ENCODE results near the gene NDUFAF8. TPM values are rescaled to one million over a fixed set of nuclear protein-coding genes. Genes with fewer than 3 reads are reported as not detected.

The NDUFAF8 gene
- total RNA-seq, 1 experiment from 2014 or later: 102 TPM

DNA sequence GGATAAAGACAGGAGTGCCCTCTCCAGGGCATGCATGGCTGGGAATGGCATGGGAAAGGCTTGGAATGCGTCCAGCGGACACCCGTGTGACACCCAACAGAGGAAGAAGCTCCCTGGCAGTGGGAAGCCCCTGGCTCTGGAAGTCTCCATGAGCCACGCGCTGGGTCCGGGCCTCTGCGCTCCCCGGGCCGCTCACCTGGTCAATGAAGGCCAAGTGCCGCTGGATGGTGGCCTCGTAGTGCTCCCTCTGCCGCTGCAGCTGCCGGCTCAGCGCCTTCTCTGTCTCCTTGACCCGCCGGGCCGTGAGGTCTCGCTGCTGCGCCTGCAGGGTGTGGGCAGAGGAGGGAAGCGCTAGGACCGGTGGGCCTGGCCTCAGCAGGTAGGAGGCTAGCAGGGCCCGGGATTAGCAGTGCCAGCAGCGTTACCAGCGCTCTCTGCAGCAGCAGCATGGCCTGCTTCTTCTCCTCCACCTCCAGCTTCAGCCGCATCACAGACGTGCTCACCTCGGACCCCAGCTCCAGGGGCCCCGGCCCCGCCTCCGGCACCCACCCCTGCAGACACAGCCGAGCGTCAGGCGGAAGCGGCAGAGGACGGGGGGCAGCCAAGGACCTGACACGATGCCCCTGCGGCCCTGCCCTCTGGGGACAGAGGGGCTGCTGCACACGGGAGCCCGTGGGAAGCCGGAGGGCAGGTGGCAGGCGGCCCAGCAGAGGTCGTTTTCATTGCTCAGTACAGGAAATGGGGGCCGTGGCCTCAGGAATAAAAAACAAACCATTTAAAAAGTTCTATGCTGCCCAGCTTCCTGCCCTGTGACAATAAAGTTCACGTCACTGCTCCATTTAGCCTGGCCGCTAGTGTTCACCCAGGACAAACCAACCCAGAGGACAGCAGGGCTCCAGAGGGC, 42.4 kb upstream of the NDUFAF8 start:
- Histone ChIP-seq H3K9me3 (ENCODE audit: control insufficient read depth in 1 of 2, insufficient read depth in 1 of 2, low read depth in 1 of 2, low read length in 2 of 2) (no peaks in the 10 kb centered on the region), H3K4me1 (ENCODE audit: control insufficient read depth in 1 of 2, insufficient read depth in 2 of 2, low read length in 2 of 2) (peaks cover 0 to 8% of the 10 kb centered on the region in 2 experiments; a peak in 1 of 4 replicates), H4K20me1 (ENCODE audit: insufficient read depth) (no peaks in the 10 kb centered on the region), H3K36me3 (ENCODE audit: control insufficient read depth in 1 of 2, insufficient read depth in 2 of 2, low read length in 2 of 2) (peaks cover 3 to 5% of the 10 kb centered on the region in 2 experiments), H3K9ac (ENCODE audit: low read length) (no peak overlapping the region), H3K27ac (ENCODE audit: low read depth, low read length) (no peak overlapping the region), H3K27me3 (ENCODE audit: insufficient read depth, low read length) (no peaks in the 10 kb centered on the region), H3K9me2 (ENCODE audit: insufficient read depth) (no peaks in the 10 kb centered on the region), H2AFZ (ENCODE audit: low read depth, low read length, poor library complexity, severe bottlenecking) (no peak overlapping the region), H3K4me3 (replicated peaks in 1 of 2; ENCODE audit: low read depth in 1 of 2, low read length in 2 of 2) (no peak overlapping the region), H3K79me2 (ENCODE audit: insufficient read depth, low read length) (no peaks in the 10 kb centered on the region), H3K4me2 (ENCODE audit: low read length) (no peak overlapping the region)
- POLR2A ChIA-PET: no interaction called here
- TF ChIP-seq ZFX (IDR thresholded peaks at IDR 0.05) (no peak), ZNF274 (IDR thresholded peaks at IDR 0.05; ENCODE audit: low read depth, low read length) (no peak), TCF7L2 (IDR thresholded peaks at IDR 0.05; ENCODE audit: borderline replicate concordance, extremely low read depth, insufficient read depth, insufficient read length) (no peak), CBX3 (IDR thresholded peaks at IDR 0.05; ENCODE audit: low read depth) (no peak), SRF (IDR thresholded peaks at IDR 0.05; ENCODE audit: low read depth) (no peak), SIN3A (IDR thresholded peaks at IDR 0.05; ENCODE audit: low read depth) (no peak), EGR1 (IDR thresholded peaks at IDR 0.05; ENCODE audit: low read depth) (no peak), SP1 (IDR thresholded peaks at IDR 0.05; ENCODE audit: low read depth) (no peak), POLR2AphosphoS5 (IDR thresholded peaks at IDR 0.05; ENCODE audit: low read depth, low read length) (no peak), CEBPB (IDR thresholded peaks at IDR 0.05; ENCODE audit: low read depth) (no peak), FOSL1 (IDR thresholded peaks at IDR 0.05; ENCODE audit: low read depth) (no peak), YY1 (IDR thresholded peaks at IDR 0.05; ENCODE audit: extremely low read depth, insufficient replicate concordance, low read depth, low read length) (no peak), JUND (IDR thresholded peaks at IDR 0.05) (no peak), RAD21 (IDR thresholded peaks at IDR 0.05; ENCODE audit: low read depth) (no peak)
- TF ChIP-seq, protein P1, sequence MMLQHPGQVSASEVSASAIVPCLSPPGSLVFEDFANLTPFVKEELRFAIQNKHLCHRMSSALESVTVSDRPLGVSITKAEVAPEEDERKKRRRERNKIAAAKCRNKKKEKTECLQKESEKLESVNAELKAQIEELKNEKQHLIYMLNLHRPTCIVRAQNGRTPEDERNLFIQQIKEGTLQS (IDR thresholded peaks at IDR 0.05): no peak
- TF ChIP-seq, protein P2, sequence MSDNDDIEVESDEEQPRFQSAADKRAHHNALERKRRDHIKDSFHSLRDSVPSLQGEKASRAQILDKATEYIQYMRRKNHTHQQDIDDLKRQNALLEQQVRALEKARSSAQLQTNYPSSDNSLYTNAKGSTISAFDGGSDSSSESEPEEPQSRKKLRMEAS (IDR thresholded peaks at IDR 0.05): no peak
- TF ChIP-seq, protein P3, sequence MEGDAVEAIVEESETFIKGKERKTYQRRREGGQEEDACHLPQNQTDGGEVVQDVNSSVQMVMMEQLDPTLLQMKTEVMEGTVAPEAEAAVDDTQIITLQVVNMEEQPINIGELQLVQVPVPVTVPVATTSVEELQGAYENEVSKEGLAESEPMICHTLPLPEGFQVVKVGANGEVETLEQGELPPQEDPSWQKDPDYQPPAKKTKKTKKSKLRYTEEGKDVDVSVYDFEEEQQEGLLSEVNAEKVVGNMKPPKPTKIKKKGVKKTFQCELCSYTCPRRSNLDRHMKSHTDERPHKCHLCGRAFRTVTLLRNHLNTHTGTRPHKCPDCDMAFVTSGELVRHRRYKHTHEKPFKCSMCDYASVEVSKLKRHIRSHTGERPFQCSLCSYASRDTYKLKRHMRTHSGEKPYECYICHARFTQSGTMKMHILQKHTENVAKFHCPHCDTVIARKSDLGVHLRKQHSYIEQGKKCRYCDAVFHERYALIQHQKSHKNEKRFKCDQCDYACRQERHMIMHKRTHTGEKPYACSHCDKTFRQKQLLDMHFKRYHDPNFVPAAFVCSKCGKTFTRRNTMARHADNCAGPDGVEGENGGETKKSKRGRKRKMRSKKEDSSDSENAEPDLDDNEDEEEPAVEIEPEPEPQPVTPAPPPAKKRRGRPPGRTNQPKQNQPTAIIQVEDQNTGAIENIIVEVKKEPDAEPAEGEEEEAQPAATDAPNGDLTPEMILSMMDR (IDR thresholded peaks at IDR 0.05 in 2 of 3, conservative IDR thresholded peaks at IDR 0.05 in 1 of 3; ENCODE audit: borderline replicate concordance in 1 of 3, insufficient read depth in 1 of 3, low read depth in 2 of 3, low read length in 2 of 3): no peak
- TF ChIP-seq, protein P4, sequence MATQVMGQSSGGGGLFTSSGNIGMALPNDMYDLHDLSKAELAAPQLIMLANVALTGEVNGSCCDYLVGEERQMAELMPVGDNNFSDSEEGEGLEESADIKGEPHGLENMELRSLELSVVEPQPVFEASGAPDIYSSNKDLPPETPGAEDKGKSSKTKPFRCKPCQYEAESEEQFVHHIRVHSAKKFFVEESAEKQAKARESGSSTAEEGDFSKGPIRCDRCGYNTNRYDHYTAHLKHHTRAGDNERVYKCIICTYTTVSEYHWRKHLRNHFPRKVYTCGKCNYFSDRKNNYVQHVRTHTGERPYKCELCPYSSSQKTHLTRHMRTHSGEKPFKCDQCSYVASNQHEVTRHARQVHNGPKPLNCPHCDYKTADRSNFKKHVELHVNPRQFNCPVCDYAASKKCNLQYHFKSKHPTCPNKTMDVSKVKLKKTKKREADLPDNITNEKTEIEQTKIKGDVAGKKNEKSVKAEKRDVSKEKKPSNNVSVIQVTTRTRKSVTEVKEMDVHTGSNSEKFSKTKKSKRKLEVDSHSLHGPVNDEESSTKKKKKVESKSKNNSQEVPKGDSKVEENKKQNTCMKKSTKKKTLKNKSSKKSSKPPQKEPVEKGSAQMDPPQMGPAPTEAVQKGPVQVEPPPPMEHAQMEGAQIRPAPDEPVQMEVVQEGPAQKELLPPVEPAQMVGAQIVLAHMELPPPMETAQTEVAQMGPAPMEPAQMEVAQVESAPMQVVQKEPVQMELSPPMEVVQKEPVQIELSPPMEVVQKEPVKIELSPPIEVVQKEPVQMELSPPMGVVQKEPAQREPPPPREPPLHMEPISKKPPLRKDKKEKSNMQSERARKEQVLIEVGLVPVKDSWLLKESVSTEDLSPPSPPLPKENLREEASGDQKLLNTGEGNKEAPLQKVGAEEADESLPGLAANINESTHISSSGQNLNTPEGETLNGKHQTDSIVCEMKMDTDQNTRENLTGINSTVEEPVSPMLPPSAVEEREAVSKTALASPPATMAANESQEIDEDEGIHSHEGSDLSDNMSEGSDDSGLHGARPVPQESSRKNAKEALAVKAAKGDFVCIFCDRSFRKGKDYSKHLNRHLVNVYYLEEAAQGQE (IDR thresholded peaks at IDR 0.05; ENCODE audit: low read depth): no peak
- TF ChIP-seq, protein P5, sequence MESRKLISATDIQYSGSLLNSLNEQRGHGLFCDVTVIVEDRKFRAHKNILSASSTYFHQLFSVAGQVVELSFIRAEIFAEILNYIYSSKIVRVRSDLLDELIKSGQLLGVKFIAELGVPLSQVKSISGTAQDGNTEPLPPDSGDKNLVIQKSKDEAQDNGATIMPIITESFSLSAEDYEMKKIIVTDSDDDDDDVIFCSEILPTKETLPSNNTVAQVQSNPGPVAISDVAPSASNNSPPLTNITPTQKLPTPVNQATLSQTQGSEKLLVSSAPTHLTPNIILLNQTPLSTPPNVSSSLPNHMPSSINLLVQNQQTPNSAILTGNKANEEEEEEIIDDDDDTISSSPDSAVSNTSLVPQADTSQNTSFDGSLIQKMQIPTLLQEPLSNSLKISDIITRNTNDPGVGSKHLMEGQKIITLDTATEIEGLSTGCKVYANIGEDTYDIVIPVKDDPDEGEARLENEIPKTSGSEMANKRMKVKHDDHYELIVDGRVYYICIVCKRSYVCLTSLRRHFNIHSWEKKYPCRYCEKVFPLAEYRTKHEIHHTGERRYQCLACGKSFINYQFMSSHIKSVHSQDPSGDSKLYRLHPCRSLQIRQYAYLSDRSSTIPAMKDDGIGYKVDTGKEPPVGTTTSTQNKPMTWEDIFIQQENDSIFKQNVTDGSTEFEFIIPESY (IDR thresholded peaks at IDR 0.05; ENCODE audit: extremely low read depth, insufficient replicate concordance, low read length): no peak
- BruUV-seq (replicated peaks): no TSS peak
- DNase-seq (ENCODE audit: low read depth, low spot score) (no peak), ATAC-seq (no peak)
- RAD21 ChIA-PET (ENCODE audit: low non-redundant PET in 1 of 2, low total read pairs in 2 of 2, uncharacterized antibody in 2 of 2, unreplicated experiment in 2 of 2): no interaction called here
- CTCF ChIA-PET: interaction anchor here (0.9 kb wide), 1 partner anchor 54 kb away, joined by 3 read pairs; no protein-coding TSS in a partner anchor
- intact Hi-C loops (cut with micrococcal nuclease): no loop called here

Measured in HCT116 (cell line).